ENCODE data around the gene SLC13A3.

- TF ChIP-seq POLR2A (IDR thresholded peaks at IDR 0.05) (no peak), CTCF (IDR thresholded peaks at IDR 0.05) (no peak)
These were observed 107.3 kb downstream of the SLC13A3 start for GRCh38 chr20:46543959-46544358.

All from gastroesophageal sphincter (tissue), 3 donors.